ELF-1 (cell line): Measurements from ENCODE around the gene ZNF511.
A peak's percentile ranks its signal among the peaks of the same experiment; 100 is the strongest.

Source experiments
- DNase-seq: peaks from one replicate; pipeline ENCODE4 v3.0.0-alpha.2; 2016; ENCODE audit warnings: low read depth, low spot score

Gene ZNF511

DNA sequence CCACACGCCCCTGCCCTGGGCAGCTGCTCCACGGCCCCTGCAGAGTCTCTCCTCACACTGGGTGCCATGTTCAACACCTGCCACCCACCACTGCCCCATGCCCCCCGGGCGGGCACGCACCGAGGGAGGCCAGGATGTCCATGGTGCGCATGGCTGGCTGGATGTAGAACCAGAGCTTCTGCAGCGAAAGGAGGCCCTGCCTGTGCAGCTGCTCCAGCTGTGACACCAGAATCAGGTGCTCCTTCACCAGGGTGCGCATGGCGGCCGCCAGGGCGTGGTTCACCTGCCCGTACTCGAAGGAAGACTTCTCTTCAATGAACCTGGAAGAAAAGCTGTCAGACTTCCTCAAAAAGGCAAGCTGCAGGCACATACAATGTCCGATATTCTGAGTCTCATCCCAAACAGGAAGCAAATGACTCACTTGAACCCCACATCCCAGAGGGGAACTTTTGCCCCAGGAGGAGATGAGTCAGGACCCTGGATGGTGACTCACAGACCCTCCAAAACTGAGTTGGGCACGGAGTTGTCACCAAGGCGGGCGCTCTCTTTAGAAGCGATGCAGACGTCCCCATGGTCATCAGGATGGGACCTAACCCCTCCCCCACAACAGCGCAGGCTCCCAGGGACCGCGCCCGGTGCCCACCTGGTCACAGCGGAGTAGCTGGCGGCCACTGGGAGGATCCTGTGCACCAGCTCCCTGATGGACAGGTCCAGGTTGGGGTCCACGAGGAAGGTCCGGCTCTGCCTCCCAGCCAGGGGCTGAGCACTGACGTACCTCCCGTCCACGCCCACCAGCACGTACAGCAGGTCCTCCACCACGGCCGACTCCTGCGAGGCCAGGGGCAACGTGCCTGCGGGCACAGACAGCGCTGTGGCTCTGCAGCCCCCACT lies 15.6 kb upstream of the ZNF511 start:
- no peak for DNase-seq

DNA sequence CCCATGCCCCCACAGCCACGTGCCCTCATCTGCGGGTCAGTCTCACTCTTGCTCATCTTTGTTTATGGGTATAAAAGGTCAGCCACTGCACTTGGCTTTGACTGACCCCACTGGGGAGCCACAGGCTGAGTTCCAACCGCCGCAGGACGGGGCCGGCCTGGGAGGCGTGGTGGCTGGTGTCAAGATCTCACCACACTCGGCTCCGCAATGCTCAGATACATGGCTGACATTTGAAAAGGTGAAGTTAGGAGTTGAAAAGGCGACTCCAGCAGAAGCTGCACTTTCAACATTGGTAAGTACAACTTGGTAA lies 14.9 kb upstream of the ZNF511 start:
- DNase-seq = no peak

DNA sequence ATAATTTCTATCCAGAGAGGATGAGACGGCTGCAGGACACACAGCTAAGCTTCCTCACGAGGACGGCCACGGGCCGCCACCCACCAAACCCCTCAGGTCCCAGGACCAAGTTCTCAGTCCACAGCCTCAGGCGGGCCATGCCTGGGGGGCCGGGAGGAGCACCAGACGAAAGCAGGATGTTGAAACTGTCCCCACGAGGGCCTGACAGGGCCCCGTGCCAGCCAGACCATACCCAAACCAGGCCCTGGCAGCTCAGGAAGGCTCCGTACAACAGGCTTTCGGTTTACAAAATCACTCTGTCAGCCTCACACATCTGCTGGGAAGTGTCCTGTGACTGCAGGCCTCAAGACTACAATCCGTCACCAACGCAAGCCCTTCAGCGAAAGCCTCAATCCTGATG lies 14.5 kb upstream of the ZNF511 start:
- no peak for DNase-seq

DNA sequence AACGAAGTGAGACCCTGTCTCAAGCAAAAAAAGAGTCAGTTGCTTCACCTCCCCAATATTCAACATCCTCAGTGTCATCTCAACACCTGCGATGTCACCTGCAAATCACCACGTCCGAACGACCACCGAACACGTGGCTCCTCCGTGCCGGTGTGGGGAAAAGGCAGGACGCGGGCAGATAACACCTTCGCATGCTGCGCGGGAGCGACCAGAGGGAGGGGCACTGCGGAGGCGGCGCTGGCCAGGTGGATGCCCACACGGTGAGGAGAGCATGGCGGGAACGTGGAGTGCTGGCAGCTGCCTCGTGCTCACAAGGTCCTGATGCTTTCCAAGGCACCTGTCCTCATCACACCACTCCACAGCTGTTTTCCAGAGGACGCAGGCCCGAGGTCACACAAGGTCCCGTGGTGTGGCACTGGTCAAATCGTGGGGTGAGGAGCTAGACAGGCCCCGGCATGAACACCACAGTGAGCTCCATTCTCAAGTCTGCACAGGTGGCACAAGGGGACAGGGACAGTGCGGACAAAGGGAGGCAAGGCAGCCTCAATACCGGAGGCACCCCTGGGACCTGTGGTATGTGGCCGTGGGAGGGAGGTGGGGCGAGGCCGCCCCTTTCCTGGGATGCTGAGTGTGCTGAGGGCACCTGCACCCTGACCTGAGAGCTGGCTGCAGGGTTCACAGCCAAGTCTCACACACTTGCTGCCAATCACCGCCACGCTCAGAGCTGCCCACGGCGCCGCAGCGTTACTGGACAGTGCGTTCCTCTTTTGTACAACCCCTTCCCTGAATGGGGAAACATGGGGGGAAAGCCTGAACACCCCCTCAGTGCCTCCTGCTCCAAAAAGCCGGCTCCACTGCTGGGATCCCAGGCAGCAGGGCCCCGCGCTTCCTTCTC lies 13.0 kb upstream of the ZNF511 start:
- DNase-seq = no peak

DNA sequence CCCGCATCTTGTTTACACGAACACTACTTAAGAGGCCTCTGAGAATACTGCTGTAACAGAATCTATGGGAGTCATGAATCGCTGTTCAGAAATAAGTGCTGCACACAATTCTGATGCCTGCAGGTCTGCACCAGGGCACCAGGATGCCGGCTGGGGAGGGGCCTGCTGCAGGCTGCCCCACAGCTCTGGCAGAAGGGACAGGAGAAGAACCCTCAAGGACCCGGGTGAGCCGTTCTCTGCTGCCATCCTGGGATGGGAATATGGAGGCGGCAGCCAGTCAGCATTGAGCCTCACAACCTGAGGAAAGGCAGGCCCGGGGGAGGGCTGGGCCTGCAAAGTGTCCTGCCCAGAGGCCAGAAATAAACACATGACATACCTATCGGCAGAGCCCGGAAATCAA lies 11.2 kb upstream of the ZNF511 start:
- no peak for DNase-seq

DNA sequence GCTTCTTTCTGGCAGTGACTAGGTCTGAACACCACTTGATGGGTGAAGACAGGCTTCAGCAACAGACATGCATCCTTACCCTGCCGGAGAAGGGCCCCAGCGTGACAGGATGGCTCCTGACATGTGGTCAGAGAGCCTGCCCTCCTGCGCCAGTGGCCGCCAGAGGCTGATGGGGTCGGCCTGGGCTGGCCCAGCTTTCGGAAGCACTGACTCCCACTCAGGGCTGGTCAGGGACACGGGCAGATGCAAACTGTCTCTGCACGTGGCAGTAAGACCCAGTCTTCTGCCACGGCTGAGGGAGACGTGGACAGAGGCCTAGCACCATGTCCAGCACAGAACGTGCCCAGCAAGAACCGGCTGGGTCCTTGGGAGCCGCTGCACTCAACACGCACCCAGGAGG lies 10.2 kb upstream of the ZNF511 start:
- DNase-seq = no peak

DNA sequence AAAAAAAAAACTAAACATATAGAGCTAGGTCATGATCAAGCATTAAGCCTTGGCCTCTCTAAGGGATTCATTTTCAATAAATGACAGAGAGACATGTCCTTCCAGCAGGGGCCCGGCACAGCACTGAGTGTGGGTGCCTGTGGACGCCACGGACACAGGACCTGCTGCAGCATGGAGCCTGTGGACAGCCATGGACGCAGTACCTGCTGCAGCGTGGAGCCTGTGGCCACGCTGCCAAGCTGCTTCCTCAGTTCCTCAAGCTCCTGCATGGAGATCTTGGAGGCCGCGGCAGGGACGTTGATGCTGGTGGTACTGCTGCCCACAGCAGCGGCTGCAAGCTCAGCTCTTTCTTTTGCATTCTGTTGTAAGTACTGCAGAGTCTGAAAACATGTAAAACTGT lies 9.5 kb upstream of the ZNF511 start:
- no peak for DNase-seq

DNA sequence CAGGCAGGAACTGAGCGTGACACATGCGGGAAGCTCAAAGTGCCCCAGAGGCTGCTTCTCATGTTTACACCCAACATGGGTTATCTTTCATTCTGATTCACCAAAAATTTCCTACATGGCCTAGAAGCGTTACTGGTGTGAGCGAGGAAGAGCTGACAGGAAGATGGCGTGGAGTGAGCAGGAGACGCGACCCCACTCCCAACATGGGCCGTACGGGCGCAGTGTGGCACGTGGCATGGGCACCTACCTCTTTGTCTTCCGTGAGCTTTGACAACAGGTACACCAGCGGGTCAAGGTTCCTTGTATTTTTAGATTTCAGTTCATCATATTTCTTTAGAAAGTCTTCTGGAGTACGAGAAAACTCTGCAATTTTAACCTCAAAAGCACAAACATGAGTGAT lies 9.0 kb upstream of the ZNF511 start:
- DNase-seq = no peak

DNA sequence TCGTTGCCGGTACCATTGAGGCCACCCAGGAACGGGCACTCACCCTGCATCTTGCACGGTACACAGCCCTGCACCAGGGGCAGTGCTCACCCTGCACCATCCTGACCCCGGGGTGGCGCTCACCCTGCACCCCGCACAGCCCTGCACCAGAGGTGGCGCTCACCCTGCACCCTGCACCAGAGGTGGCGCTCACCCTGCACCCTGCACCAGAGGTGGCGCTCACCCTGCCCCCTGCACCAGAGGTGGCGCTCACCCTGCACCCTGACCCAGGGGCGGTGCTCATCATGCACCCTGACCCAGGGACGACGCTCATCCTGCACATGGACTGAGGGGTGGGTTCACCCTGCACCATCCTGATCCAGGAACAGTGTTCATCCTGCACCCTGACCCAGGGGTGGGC lies 6.5 kb upstream of the ZNF511 start:
- no peak for DNase-seq

DNA sequence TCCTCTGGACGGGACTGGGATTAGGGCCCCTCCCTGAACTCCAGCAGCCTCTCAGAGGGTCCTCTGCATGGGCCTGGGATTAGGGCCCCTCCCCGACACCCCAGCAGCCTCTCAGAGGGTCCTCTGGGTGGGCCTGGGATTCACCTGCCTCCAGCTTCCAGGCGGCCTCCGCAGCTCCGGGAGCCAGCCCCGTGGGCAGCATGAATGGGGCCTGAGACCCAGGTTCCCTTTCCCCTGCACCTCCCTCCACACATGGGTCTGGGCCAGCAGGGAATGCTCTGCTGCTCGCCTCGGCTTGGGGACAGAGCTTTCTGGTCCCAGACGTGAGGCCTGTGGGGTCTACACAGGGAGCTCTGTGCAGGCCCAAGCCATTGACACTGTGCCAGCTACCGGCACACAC lies 5.5 kb upstream of the ZNF511 start:
- DNase-seq = no peak

DNA sequence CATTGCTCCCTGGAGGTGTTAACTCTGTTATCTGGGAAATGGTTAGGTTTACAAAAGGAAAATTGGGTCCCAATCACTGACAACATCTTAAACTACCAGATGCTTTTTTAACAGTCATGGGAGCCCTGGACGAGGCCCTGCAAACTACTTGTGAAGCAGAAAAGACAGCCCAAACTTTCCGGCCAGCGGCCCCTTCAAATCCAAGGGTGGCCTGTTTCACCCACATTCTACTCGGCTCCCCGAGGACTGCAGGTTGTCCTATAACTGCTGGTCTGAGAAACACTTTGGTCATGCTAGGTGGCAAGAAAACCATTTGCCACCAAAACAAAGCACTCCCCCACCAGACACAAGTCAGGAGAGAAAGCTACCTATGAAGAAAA lies 2.6 kb upstream of the ZNF511 start:
- DNase-seq = no peak

DNA sequence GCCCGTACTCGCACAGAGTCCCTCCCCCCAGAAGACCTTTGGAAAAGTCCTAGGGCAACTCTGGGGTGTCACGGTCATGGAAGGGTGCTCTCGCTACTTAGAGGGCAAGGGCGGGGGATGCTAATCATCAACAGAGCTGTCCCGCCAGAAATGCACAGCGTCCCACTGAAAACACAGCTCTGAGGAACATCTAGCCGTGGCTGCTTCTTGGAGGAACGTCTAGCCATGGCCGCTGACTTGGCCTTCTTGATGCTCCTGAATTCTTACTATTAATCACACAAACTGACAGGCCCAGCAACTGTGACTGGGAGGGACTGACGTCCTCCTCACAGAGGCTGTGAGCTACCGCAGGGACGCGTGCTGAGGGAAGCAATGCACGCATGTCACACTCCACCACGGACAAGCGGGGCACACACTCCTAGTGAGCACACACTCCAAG lies 1.8 kb upstream of the ZNF511 start:
- DNase-seq = no peak

DNA sequence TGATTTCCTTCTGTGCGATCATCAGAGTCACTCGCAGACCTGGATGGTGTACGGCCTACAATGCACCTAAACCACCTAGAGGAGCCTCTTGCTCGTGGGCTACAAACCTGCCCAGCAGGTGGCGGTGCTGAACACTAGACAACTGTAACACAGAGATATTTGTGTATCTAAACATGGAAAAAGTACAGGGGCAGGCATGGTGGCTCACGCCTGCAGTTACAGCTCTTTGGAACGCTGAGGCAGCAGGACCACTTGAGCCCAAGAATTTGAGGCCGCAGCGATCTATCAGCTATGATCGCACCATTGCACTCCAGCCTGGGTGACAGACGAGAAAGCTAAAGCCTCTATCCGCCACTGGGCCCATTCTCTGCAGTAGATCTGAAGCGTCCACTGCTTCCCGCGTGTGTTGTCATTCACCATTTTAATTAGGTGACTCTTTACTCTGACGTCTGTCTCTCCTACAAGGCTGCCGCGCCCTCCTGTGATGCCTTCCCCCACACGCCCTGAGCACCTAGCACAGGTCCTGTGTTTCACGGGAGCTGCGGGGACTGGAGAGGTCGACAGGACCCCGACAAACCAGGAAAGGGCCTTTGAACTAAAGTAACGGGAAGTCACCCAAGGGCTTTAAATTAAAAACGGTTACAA lies 816 bp upstream of the ZNF511 start:
- peak; percentile 78 for DNase-seq

DNA sequence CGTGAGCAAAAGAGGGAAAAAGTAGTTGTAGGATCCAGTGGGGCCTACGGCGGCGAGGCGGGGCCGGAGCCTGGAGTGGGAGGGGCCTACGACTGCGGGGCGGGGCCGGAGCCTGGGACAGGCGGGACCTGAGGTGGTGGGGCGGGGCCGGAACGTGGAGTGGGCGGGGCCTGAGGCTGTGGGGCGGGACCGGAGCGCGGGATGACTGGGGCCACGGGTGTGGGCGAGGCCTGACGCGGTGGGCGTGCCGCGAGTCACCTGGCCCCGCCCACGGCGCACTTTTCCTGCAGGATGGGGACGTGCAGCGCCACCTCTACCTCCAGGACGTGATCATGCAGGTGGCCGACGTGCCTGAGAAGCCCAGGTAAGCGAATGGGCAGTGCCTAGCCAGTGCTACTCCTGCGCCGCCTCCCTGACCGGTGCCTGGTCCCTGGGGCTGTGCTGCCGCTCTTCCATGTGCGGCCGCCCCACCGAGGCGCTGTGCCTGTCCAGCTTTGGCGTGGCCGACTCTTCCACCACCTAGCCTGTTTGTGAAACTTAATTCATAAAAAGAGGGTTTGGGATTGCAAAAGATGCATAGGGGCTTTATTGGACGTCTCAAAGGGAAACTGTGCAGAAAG lies 496 bp downstream of the ZNF511 start:
- peak; percentile 89 for DNase-seq

DNA sequence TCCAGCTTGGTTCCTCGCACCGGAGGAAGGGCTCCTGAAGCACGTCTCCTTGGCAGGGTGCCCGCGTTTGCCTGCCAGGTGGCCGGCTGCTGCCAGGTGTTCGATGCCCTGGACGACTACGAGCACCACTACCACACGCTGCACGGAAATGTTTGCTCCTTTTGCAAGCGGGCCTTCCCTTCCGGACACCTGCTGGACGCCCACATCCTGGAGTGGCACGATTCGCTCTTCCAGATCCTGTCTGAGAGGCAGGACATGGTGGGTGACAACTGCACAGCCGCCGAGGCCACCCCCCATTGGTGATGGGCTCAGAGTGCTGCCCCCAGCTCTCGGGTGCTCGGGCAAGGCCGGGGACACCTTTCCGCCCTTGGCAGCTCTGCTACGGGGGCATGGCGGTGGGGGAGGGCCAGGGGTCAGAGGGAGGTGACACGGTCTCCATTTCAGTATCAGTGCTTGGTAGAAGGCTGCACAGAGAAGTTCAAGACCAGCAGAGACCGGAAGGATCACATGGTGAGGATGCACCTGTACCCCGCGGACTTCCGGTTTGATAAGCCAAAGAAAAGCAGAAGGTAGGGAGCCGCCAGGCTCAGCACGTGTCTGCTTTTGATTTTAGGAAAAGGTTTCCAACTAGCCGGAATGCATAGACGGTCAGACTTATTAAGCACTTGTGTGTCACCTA lies 1.1 kb downstream of the ZNF511 start:
- DNase-seq = no peak

DNA sequence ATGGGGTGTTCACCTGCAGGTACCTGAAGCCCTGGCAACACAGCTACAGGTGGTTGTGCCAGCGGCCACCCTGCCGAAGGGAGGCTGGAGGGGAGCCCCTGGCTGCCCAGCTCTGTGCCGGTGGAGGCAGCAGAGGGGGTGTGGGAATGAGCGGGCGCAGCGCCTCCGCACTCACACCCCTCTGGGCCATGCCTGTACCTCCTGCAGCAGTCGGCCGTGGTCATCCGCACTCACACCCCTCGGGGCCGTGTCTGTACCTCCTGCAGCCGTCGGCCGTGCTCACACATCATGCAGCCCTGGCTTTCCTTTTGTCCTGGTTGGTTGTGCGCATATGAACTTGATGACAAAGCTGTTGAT lies 1.7 kb downstream of the ZNF511 start:
- no peak for DNase-seq

DNA sequence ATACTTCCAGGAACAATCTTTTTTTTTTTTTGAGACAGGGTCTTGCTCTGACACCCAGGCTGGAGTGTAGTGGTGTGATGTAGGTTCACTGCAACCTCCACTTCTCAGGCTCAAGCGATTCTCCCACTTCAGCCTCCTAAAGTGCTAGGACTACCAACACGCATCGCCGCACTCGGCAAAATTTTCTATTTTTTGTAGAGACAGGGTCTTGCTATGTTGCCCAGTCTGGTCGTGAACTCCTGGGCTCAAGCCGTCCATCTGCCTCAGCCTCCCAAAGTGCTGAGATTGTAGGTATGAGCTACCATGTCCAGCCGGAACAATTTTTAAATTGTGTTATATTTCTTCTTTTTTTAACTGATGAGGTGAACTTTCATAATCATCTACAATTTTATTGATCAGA lies 2.1 kb downstream of the ZNF511 start:
- DNase-seq = no peak

DNA sequence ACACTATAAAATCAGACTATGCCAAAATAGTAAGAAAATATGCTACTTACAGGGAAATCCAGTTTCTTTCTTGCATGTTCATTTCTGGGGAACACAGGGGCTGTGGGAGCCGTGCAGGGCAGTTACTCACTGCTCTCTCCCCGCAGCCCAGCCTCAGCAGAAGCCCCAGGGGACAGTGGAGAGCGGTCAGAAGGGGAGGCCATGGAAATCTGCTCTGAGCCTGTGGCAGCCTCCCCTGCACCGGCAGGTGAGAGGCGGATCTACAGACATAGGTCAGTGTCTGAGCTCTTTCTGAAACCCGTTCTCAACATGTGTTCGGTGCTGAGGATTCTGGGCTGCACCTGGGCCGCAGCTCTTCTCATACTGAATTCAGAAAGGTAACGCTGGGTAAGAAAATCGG lies 2.9 kb downstream of the ZNF511 start:
- DNase-seq = no peak

DNA sequence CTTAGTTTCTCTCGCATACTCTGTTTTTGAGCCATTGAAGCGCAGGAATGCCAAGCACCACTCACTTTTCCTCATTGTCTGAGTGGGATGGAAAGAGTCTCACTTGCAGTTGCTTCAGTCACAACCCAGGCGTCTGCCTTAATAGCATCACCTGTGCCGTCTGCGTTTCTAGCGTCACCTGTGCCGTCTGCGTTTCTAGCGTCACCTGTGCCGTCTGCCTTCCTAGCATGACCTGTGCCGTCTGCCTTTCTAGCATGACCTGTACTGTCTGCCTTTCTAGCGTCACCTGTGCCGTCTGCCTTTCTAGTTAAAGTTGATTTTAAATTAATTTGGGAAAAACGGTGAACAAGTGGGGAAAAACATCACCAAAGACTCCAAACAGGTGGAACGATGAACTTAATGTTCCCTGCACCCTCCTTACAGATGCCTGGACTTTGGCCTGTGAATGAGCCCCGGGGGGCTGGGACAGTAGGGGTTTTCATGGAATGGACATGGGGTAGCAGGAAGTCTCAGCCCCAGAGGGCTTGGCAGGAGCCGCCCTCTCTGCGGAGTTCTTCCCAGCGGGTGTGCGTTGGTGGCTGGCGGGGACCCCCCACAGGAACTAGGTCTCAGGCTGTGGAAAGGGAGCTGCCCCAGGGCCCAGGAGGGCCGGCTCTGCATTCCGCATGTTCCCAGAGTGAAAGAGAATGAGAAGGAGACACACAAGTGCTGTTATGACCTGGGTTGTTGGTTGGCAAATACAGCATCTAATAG lies 3.5 kb downstream of the ZNF511 start:
- no peak for DNase-seq

DNA sequence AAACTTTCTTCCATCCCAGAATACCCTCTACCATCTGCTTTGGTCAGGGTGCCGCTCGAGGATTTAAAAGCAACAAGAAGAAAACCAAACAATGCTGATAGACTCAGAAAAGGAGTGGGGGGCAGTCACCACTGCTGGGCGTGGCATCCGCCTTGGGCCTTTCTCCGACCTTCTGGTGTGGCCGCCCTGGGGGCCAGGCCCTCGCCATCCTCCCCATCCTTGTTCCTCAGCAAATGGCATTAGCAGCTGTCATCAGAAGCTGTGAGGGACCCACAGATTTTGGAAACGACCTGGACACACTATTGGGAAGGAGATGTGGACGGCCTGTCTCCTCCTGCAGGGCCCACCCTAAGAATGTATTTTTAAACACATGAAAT lies 4.0 kb downstream of the ZNF511 start:
- no peak for DNase-seq

DNA sequence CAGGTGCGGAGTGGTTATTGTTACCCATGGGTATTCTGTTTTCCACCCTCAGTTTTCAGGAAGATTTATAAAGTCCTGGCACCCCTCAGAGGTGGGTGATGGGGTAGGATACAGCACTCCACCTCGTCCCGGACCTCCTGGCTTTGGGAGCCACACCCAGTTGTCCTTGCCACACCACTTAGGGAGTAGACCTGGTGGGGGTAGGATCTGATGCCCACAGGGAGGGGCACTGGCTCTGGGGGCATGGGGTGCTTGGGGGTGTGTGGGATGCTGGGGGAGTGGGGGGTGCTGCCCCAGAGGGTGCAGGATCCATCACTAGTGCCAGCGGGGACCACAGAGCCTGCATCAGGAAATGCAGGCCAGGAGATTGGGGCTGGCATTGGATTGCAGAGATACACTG lies 4.5 kb downstream of the ZNF511 start:
- DNase-seq = no peak
